CD4-positive, alpha-beta T cell treated with Interleukin-6 for 4 hours (primary cell): ENCODE data around the gene RHCG.

ENCODE experiments used
- DNase-seq: peaks from one replicate; pipeline ENCODE4 v3.0.0-alpha.2; 2020; ENCODE audit warnings: mixed read lengths

RHCG gene

GRCh38 chr15:89496155-89497098 is at the start of gene RHCG:
RHCG (minus strand) TSS chr15:89496583; CDS start chr15:89496544, 39 bp downstream.
- DNase-seq, result no peak

- no peak for DNase-seq
These were observed 47.0 kb upstream of the RHCG start for GRCh38 chr15:89543389-89543788.

GRCh38 chr15:89542369-89542768 is 46.0 kb upstream of the RHCG start:
- DNase-seq, result no peak

GRCh38 chr15:89539027-89539426 is 42.6 kb upstream of the RHCG start:
- no peak for DNase-seq

GRCh38 chr15:89533861-89534544 is 37.6 kb upstream of the RHCG start:
- no peak for DNase-seq

- no peak for DNase-seq
These were observed 35.6 kb upstream of the RHCG start for GRCh38 chr15:89531796-89532537.

DNA sequence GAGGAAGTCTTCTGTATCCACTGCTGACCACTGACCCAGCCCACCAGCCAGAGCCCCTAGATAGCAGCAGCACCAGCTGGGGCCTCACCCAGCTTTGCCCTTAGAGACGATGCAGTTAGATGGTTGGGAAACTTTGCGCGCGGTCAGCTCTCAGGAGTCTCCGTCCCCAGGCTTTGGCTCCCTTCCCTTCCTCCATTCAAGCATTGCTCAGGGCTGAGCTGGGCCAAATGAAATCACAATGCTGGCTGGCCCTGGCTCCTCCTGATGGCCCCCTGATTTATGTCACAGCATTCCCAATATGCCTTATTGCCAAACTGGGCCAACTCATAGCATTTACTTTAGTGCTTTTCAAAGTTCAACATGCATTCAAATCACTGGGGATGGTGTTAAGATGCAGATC is 34.6 kb upstream of the RHCG start:
- DNase-seq, result no peak

- DNase-seq, result no peak
These were observed 32.5 kb upstream of the RHCG start for GRCh38 chr15:89528757-89529352.

DNA sequence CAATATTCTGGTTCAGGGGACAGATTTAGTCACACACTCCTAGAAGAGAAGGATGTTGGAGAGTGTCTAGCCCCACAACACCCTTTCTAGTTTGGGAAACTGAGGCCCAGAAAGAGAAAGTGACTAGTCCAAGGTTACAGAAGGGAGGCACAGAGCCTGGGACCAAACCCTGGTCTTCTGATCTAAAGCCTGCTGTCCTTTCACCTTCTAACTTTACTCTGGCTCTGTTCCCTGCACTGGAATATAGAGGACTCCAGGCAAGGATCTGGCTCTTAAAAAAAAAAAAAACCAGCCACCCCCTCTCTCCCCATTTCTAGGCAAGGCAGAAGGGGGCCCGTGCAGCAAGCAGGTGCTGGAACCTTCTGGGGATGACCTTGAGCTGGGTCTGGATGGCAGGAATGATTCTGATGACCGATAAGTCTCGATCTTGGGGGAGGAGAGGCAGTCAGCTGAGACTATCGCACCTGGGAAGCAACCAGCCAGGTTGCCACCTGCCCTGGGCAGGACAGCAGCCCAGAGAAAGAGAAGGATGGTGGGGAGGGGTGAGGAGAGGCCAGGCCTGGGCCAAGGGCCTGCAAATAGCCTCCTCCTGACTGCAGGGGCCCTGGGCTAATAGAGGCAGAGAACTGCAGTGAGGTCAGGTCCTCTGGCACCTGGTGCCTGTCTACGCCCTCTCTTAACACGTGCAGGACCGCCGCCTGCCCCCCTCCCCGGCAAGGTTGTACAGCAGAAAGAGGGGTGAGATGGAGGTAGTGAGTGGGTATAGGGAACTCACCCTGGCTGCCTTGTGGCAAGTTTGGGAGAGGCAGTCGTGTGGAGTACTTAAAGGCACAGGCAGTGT is 30.4 kb upstream of the RHCG start:
- DNase-seq, result no peak

- DNase-seq, result no peak
These were observed 29.8 kb upstream of the RHCG start for GRCh38 chr15:89526181-89526580.

DNA sequence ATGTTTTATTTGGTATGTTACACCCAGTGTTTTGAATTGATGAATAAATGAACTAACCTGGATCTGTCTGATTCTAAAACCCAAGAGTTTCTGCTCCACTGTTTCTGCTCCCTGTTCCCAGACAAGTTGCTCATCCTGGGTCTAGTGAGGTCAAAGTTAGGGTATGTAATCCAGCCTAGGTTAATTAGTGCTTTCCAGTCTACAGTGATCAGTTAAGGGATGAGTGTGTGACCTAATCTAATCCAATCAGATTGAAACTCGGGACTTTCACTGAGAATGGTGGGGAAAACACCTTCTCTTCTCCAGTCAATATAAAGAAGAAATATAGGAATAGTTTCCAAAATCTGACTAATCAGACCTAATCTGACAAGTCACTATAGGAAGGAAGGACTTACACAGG is 27.8 kb upstream of the RHCG start:
- DNase-seq, result no peak

DNA sequence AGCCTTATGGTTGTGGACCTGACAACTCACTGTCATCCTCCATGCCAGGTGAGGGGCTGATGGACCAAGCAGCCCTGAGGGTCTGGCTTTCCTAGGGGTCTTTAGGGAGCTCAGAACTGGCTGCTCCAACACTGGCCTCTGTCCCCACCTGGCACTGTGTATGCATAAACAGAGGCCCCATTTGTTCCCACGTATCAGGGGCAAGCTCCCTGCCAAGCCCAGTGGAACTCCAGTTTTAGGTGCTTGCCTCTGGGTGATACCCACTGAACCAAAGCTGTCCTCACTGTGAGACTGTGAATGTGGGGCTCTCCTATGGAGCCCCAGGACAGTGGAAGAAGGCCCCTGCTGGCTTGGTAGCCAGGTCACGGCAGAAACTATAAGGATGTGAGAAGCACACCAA is 26.7 kb upstream of the RHCG start:
- DNase-seq, result no peak

DNA sequence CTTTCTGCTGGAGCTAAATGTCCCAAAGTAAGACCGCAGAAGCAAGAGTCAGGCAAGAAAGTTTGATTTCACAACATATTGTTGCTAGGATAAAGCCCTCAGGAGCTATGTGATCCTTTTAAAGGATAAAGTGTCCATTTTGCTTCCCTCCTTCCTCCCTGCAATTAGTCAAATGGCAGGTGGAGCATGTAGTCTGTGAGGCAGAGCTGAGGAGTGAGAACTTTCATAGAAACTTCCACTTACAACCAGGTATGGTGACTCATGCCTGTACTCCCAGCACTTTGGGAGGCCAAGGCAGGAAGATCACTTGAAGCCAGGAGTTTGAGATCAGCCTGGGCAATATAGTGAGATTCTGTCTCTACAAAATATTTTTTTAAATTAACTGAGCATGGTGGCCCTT is 25.2 kb upstream of the RHCG start:
- DNase-seq, result no peak

DNA sequence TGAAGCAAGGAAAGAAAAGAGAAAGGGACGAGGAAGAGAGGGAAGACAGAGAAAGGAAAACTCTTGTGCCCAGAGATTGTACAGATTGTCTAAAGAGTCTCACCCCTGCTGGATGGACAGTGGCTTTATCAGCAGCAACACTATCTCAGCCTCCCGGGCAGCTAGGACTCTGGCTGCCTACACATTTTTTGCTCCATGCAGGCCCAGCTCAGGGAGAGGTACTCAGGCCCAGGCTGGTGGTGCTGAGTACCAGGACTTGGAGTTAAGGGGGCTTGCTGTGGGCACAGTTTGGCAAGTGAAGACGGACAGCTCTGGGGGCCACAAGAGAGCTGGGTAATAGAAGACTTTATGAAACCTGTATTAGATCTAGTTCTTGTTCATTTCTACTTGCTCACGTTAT is 19.1 kb upstream of the RHCG start:
- DNase-seq, result no peak

DNA sequence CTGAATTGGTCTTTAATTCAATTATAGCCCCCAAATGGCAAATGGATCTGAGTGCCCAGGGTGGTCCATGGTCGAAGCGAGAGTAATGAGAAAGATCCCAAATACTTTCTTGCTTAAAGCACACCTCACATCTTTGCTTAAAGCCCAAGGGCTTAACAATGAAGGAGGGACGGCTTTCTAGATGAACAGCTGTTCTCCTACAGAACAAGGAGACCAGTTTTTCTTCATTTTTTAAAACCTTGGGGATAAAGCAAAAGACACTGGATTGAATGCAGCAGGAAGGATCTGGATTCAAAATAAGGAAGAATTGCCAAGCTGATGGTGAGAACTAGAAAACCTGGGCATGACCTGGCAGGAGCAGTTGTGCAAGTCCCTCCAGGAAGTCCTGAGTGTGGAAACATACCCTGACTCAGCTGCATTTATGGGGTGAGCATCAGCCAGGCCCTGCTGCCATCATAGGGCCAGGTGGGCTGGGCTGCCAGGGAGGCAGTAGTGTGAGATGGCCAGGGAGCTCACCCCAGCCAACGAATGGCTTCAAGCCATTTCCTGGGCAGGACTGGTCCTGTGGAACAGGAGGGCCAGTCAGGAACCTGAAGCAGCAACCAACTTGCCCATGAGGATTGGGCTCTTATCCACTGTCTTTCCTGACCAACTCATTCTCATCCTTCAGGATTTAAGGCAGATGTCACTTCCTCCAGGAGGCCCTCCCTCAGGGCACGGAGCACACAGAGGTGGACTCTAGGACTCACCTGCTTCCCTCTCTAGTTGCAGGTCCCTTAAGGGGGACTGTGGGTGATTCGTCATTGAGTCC is 18.4 kb upstream of the RHCG start:
- no peak for DNase-seq

DNA sequence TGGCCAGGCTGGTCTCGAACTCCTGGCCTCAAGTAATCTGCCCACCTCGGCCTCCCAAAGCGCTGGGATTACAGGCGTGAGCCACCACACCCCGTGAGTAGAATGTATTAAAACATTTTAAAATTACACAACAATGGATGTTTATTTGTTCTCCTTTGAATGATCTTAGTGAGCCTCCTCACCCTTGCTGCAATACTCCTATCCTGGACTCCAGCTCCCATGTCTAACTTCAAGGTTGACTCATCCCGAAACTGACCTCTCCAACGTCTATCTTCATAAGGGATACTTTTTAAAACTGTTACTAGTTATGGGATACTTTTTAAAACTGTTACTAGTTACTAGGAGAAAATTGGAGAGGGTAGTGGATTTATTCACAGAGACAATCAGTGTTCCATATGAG is 17.8 kb upstream of the RHCG start:
- no peak for DNase-seq

DNA sequence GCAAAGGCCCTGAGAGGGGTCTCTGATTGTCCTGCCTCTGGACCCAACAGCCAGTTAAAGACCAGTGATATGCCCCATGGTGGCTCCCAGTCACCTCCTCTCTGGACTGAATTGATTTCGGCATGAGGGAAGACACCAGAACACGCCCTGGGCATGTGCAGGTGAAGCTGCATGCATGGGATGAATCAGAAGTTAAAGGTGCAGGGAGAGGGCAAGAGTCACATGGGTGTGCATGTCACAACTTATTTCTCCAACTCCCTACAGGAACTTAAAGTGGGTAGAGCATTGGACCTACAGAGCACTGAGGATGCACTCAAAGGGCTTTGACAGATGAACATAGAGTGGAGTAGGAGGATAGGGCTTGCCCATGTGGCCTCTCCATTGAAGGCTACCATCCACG is 16.9 kb upstream of the RHCG start:
- DNase-seq, result no peak

- DNase-seq, result no peak
These were observed 16.2 kb upstream of the RHCG start for GRCh38 chr15:89512631-89513030.

DNA sequence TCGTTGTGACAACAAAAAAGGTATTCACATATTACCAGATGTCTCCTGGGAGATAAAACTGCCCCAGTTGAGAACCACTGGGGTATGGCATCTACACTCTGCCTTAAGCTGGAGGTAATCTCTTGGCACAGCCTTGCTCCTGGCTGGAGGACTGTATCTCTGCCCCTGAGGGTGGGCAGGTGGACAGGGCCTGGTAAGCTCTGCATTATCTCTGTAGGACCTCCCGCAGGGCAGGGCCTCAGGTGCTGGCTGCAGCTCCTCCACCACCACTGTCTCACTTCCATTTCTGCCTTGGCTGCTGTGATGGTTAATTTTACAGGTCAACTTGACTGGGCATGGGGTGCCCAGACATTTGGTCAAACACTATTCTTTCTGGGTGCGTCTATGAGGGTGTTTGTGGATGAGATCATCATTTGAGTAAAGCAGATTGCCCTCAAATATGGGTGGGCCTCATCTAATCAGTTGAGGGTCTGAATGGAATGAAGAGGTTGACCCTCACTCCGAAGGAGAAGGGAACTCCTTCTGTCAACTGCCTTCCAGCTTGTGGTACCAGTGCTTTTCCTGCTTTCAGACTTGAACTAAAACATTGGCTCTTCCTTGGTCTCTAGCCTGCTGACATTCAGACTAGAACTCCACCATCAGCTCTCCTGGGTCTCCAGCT is 9.8 kb upstream of the RHCG start:
- no peak for DNase-seq

DNA sequence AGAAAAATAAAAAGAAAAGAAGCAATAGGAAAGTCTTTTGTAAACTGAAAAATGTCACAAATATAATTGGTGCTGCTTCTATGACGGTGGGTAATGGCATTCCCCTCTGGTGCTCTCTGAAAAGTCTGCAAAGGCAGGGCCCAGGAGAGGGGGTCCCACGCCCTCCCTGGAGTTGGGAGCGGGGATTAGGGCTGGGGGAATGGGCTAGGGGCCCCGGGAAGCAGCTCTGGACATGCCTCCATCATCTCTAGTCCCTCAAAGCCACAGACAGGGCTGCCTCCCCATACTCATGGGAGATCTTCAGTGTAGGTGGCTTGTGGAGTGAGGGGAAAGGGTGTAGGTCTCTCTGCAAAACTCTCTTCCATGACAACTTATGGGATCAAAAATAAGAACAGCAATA is 7.8 kb upstream of the RHCG start:
- no peak for DNase-seq
